Effector memory CD8-positive, alpha-beta T cell (primary cell): Measurements from ENCODE around the gene RASA1.

ENCODE experiments used
- ATAC-seq: fragments of 150-1000 bp; cut with Tn5 transposase; replicated peaks from 2 replicates; pipeline ENCODE4 v1.10.0; 2021; ENCODE audit warnings: mild to moderate bottlenecking, moderate library complexity
- DNase-seq, 3 experiments: peaks; one replicate each; pipeline ENCODE4 v3.0.0; 2021
- H3K27ac Mint-ChIP-seq, 2 donors: one replicate each; pipeline ENCODE4 v1.8.0; 2022; ENCODE audit warnings: mild to moderate bottlenecking in 2 of 2, mixed read lengths in 2 of 2, moderate library complexity in 2 of 2
- H3K27me3 Mint-ChIP-seq, 2 donors: one replicate each; pipeline ENCODE4 v1.8.0; 2022; ENCODE audit warnings: mixed read lengths in 2 of 2
- H3K36me3 Mint-ChIP-seq: one replicate; pipeline ENCODE4 v1.8.0; 2022; ENCODE audit warnings: mild to moderate bottlenecking, moderate library complexity, mixed read lengths; ENCODE audit not compliant: insufficient read depth
- H3K4me1 Mint-ChIP-seq, 2 donors: one replicate each; pipeline ENCODE4 v1.8.0; 2022; ENCODE audit warnings: low read depth in 2 of 2, mixed read lengths in 2 of 2
- H3K4me3 Mint-ChIP-seq, 2 donors: one replicate each; pipeline ENCODE4 v1.8.0; 2022; ENCODE audit warnings: mild to moderate bottlenecking in 2 of 2, mixed read lengths in 2 of 2, moderate library complexity in 2 of 2
- H3K9me3 Mint-ChIP-seq, 2 donors: one replicate each; pipeline ENCODE4 v1.8.0; 2022; ENCODE audit warnings: mixed read lengths in 2 of 2

Gene RASA1

DNA sequence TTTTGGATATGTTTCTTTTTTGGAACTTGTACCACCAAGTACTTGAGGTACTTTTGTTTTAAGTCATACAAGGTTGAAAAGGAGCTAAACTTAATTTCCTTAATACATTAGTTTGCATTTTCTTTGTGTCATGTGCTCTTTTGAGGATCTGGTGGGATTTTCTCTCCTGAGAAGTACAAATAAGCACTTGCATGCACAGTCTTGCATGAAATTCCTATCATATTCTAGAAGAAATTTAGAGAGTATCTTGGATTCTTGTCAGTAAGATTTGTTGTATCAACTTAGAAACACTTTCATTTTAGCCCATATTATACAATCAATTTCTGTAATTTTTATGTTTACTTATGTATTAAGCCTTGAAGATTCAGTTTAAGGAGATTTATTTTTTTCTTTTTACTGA is 80.2 kb downstream of the RASA1 start:
- no peak for ATAC-seq
- Mint-ChIP-seq H3K27ac (no peak overlapping the region), H3K9me3 (no peaks in the 10 kb centered on the region), H3K4me3 (no peak overlapping the region), H3K4me1 (peaks cover 0 to 11% of the 10 kb centered on the region in 2 donors), H3K36me3 (peaks cover 14% of the 10 kb centered on the region), H3K27me3 (no peaks in the 10 kb centered on the region)
- DNase-seq: no peak

DNA sequence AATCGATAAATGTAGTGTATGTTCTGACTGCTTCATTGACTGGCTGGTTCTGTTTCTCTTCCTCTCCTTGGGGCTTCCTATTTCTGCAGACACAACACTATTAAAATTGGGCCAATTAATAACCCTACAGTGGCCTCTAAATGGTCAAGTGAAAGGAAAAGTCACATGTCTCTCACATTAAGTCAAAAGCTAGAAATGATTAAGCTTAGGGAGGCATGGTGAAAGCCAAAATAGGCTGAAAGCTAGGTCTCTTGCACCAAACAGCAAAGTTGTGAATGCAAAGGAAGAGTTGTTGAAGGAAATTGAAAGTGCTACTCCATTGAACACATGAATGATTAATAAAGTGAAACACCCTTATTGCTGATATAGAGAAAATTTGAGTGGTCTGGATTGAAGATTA is 86.8 kb downstream of the RASA1 start:
- H3K36me3 Mint-ChIP-seq: peaks cover 14% of the 10 kb centered on the region
- peaks cover 11 to 24% of the 10 kb centered on the region in 2 donors for H3K4me1 Mint-ChIP-seq
- no peak for ATAC-seq

DNA sequence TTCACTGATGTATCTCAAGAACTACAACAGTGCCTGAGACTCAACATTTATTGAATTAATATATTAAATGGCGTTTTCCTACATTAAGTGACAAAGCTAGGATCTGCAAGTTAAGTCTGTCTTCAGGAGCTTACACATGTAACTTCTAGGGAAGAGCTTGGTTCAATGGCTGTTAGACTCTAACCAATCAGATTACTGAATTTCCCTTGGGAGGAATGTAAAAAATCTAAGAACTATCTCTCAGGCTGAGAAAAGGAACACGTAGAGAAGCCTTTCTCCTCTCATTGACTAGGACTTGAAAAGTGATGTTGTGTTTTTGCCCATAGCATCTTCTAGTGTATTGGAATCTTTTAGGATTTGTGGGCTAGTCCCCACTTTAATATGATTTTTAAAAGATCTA is 91.4 kb downstream of the RASA1 start:
- DNase-seq (no peak), ATAC-seq (no peak)
- peaks cover 16 to 27% of the 10 kb centered on the region in 2 donors for H3K4me1 Mint-ChIP-seq
- H3K36me3 Mint-ChIP-seq: peaks cover 26% of the 10 kb centered on the region
- peak overlapping the region in 1 of 2 donors; percentile 30 for H3K27ac Mint-ChIP-seq
- no peaks in the 10 kb centered on the region for H3K9me3 Mint-ChIP-seq
- H3K27me3 Mint-ChIP-seq: no peaks in the 10 kb centered on the region
- H3K4me3 Mint-ChIP-seq: no peak overlapping the region

More for the DNA sequence above, 86.8 kb downstream of the RASA1 start:
- H3K9me3 Mint-ChIP-seq: no peaks in the 10 kb centered on the region
- H3K27me3 Mint-ChIP-seq: no peaks in the 10 kb centered on the region
- DNase-seq: no peak
- peak overlapping the region in 1 of 2 donors; percentile 54 for H3K27ac Mint-ChIP-seq
- no peak overlapping the region for H3K4me3 Mint-ChIP-seq

- DNase-seq: no peak
- no peak overlapping the region for H3K4me3 Mint-ChIP-seq
- peaks cover 30% of the 10 kb centered on the region for H3K36me3 Mint-ChIP-seq
- H3K9me3 Mint-ChIP-seq: no peaks in the 10 kb centered on the region
- H3K27me3 Mint-ChIP-seq: no peaks in the 10 kb centered on the region
- peak overlapping the region in 1 of 2 donors; percentile 28 for H3K27ac Mint-ChIP-seq
- peaks cover 13 to 26% of the 10 kb centered on the region in 2 donors for H3K4me1 Mint-ChIP-seq
- no peak for ATAC-seq
Measured at GRCh38 chr5:87360132-87360531, 92.4 kb downstream of the RASA1 start.

DNA sequence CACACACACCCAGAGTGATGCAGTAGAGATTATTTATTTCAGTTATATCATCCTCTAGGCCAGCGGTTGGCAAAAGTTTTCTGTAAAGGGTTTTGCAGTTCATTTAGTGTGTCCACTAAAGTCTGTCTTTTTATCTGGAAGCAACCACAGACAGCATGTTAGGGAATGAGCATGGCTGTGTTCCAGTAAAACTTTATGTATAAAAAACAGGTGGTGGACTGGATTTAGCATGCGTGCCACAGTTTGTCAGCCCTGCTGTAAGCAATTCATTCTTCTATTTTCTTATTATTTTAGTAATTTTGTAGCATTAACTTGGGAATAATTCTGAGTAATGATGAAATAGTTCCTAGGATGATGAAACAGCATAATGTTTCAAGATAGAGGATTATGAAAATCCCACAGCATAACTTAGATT is 93.4 kb downstream of the RASA1 start:
- peaks cover 25% of the 10 kb centered on the region for H3K36me3 Mint-ChIP-seq
- ATAC-seq (no peak), DNase-seq (no peak)
- H3K9me3 Mint-ChIP-seq: no peaks in the 10 kb centered on the region
- peaks cover 13 to 23% of the 10 kb centered on the region in 2 donors for H3K4me1 Mint-ChIP-seq
- H3K4me3 Mint-ChIP-seq: no peak overlapping the region
- no peaks in the 10 kb centered on the region for H3K27me3 Mint-ChIP-seq
- H3K27ac Mint-ChIP-seq: peak overlapping the region in 1 of 2 donors; percentile 35

DNA sequence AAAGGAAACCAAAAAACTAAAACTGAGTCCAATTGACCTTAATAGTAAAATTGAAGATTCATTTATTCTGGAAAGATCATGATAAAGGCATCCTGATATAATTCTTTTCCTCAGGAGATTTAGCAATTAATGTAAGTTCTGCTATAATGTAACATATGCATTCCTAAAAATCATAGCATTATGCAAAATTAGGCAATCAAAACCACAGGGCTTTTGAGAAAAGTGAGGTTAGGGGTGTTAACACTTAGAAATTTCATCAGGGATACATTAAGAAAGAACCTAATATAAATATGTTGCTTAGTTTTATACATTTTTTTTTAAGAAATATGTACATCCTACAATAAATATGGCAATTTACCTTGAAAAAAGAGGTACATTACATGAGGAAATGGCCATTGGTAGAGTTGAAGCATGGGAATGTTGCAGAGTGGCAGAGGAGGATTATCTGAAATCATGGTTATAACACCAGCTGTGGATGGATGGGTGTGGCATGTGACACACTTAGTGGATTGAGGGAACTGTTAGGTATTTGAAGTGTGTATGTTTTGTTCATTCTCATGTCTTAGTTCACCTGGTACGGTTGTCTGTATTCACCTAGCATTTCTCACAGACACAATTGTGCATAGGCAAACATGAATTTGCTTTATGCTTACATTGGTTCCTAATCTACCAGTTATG is 94.0 kb downstream of the RASA1 start:
- DNase-seq: no peak
- no peak for ATAC-seq
- peaks cover 13 to 23% of the 10 kb centered on the region in 2 donors for H3K4me1 Mint-ChIP-seq
- no peaks in the 10 kb centered on the region for H3K27me3 Mint-ChIP-seq
- H3K27ac Mint-ChIP-seq: peak overlapping the region in 1 of 2 donors; percentile 35
- H3K9me3 Mint-ChIP-seq: no peaks in the 10 kb centered on the region
- H3K36me3 Mint-ChIP-seq: peaks cover 30% of the 10 kb centered on the region
- no peak overlapping the region for H3K4me3 Mint-ChIP-seq

DNA sequence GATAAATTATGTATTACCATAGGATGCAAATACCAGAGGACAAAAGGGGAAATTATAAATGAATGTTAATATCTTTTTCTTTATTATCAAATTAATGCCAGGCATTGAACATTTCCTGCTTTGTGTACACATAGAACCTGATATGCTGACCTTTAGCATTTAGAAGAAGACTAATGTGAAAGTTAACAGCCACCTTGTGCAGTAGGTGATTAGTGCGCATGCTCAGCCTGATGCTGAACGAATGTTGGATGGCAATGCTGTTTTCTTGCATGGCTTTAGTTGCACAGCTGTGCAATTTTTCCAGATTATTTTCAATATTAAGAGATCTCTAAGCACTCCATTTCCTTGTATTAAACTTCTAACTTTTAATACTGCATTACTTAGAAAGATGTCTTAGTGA is 99.6 kb downstream of the RASA1 start:
- Mint-ChIP-seq H3K27ac (peak overlapping the region in 1 of 2 donors; percentile 85), H3K9me3 (no peaks in the 10 kb centered on the region), H3K27me3 (no peaks in the 10 kb centered on the region), H3K4me3 (no peak overlapping the region), H3K4me1 (peaks cover 2 to 10% of the 10 kb centered on the region in 2 donors), H3K36me3 (peaks cover 32% of the 10 kb centered on the region)
- no peak for DNase-seq
- no peak for ATAC-seq

- no peak for DNase-seq
- no peak for ATAC-seq
- H3K4me1 Mint-ChIP-seq: peaks cover 2 to 15% of the 10 kb centered on the region in 2 donors
- peaks cover 35% of the 10 kb centered on the region for H3K36me3 Mint-ChIP-seq
- H3K4me3 Mint-ChIP-seq: no peak overlapping the region
- peak overlapping the region in 1 of 2 donors; percentile 60 for H3K27ac Mint-ChIP-seq
- no peaks in the 10 kb centered on the region for H3K27me3 Mint-ChIP-seq
- no peaks in the 10 kb centered on the region for H3K9me3 Mint-ChIP-seq
Measured at GRCh38 chr5:87368601-87369000, 100.9 kb downstream of the RASA1 start.

- Mint-ChIP-seq H3K4me1 (peaks cover 2 to 15% of the 10 kb centered on the region in 2 donors), H3K27me3 (no peaks in the 10 kb centered on the region), H3K4me3 (no peak overlapping the region), H3K36me3 (peaks cover 34% of the 10 kb centered on the region), H3K27ac (no peak overlapping the region), H3K9me3 (no peaks in the 10 kb centered on the region)
- DNase-seq (no peak), ATAC-seq (no peak)
Measured at GRCh38 chr5:87369431-87369830, 101.7 kb downstream of the RASA1 start.

- no peaks in the 10 kb centered on the region for H3K9me3 Mint-ChIP-seq
- H3K4me1 Mint-ChIP-seq: peaks cover 2 to 17% of the 10 kb centered on the region in 2 donors
- H3K36me3 Mint-ChIP-seq: peaks cover 46% of the 10 kb centered on the region
- no peak overlapping the region for H3K4me3 Mint-ChIP-seq
- ATAC-seq (no peak), DNase-seq (no peak)
- no peaks in the 10 kb centered on the region for H3K27me3 Mint-ChIP-seq
- H3K27ac Mint-ChIP-seq: peak overlapping the region; percentile 12 to 81
Measured at GRCh38 chr5:87372705-87373104, 105.0 kb downstream of the RASA1 start.

- no peaks in the 10 kb centered on the region for H3K9me3 Mint-ChIP-seq
- H3K36me3 Mint-ChIP-seq: peaks cover 80% of the 10 kb centered on the region
- H3K27me3 Mint-ChIP-seq: no peaks in the 10 kb centered on the region
- DNase-seq: no peak
- H3K4me1 Mint-ChIP-seq: peaks cover 5 to 21% of the 10 kb centered on the region in 2 donors
- no peak for ATAC-seq
- H3K4me3 Mint-ChIP-seq: no peak overlapping the region
- H3K27ac Mint-ChIP-seq: peak overlapping the region in 1 of 2 donors; percentile 16
Measured at GRCh38 chr5:87382224-87382623, 114.5 kb downstream of the RASA1 start.

GRCh38 chr5:87383216-87383615 is 115.5 kb downstream of the RASA1 start:
- DNase-seq: no peak
- peaks cover 5 to 24% of the 10 kb centered on the region in 2 donors for H3K4me1 Mint-ChIP-seq
- peaks cover 83% of the 10 kb centered on the region for H3K36me3 Mint-ChIP-seq
- no peaks in the 10 kb centered on the region for H3K27me3 Mint-ChIP-seq
- peak overlapping the region in 1 of 2 donors; percentile 16 for H3K27ac Mint-ChIP-seq
- ATAC-seq: no peak
- H3K9me3 Mint-ChIP-seq: no peaks in the 10 kb centered on the region
- no peak overlapping the region for H3K4me3 Mint-ChIP-seq

GRCh38 chr5:87385802-87386201 is 118.1 kb downstream of the RASA1 start:
- H3K4me3 Mint-ChIP-seq: no peak overlapping the region
- no peaks in the 10 kb centered on the region for H3K27me3 Mint-ChIP-seq
- DNase-seq (no peak), ATAC-seq (no peak)
- peaks cover 92% of the 10 kb centered on the region for H3K36me3 Mint-ChIP-seq
- no peak overlapping the region for H3K27ac Mint-ChIP-seq
- H3K4me1 Mint-ChIP-seq: peaks cover 7 to 30% of the 10 kb centered on the region in 2 donors
- no peaks in the 10 kb centered on the region for H3K9me3 Mint-ChIP-seq

GRCh38 chr5:87388129-87388528 is 120.4 kb downstream of the RASA1 start:
- peak overlapping the region in 1 of 2 donors; percentile 65 for H3K27ac Mint-ChIP-seq
- ATAC-seq (no peak), DNase-seq (no peak)
- H3K9me3 Mint-ChIP-seq: no peaks in the 10 kb centered on the region
- H3K4me1 Mint-ChIP-seq: peaks cover 10 to 34% of the 10 kb centered on the region in 2 donors
- no peak overlapping the region for H3K4me3 Mint-ChIP-seq
- H3K27me3 Mint-ChIP-seq: no peaks in the 10 kb centered on the region
- H3K36me3 Mint-ChIP-seq: peaks cover 99% of the 10 kb centered on the region
